Tibial nerve (tissue), 4 donors: ENCODE data around the gene CACNB3.

ENCODE experiments used
- EP300 ChIP-seq, 2 donors: sonication (generic); formaldehyde crosslinking; IDR thresholded peaks; one replicate each; pipeline ENCODE4 v1.6.1; 2017; ENCODE audit warnings: antibody characterized with exemption in 2 of 2, mild to moderate bottlenecking in 1 of 2
- POLR2A ChIP-seq, 2 donors: fragments of 450-650 bp; IDR thresholded peaks; one replicate each; pipeline ENCODE4 v1.6.1; 2017; ENCODE audit warnings: antibody characterized with exemption in 2 of 2, mild to moderate bottlenecking in 2 of 2, moderate library complexity in 2 of 2
- TF ChIP-seq, protein P1 (sequence below), 5 experiments: fragments of 200-600 bp in 3 of 5; fragments of 450-650 bp in 2 of 5; sonication (generic) in 3 of 5; IDR thresholded peaks; one replicate each; pipeline ENCODE4 v1.5.1; 2016 to 2019; ENCODE audit warnings: antibody characterized with exemption in 5 of 5, mild to moderate bottlenecking in 3 of 5, moderate library complexity in 2 of 5

DNA sequence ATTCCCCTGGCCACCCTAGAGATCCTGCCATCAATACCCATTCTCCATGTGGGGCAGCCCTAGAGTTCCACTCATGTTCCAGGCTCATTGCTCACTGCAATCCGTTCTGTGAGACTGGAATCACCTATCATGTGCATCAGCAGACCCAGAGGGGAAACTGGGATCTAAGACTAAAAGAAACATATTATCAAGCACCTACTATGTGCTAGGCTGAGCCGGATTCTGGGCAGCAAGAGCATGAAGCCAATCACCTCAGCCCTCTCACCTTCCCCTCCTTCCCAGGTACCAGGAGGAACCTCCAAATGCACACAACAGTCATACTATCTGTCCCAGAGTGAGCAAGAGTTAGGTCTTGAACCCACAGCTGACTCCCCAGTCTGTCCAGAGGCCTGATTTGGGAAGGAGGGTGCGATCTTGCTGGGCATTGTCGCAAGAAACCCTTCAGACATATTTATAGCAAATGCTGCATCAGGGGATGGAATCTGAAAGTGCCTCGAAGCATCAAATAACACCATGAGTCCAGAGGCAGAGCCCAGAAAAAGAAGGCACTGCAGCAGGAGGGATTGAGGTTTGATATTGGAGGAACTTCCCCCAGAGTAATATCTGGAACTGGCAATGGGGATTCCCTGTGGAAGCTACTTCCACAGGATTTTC lies 6.7 kb upstream of the CACNB3 start:
- TF ChIP-seq, protein P1, sequence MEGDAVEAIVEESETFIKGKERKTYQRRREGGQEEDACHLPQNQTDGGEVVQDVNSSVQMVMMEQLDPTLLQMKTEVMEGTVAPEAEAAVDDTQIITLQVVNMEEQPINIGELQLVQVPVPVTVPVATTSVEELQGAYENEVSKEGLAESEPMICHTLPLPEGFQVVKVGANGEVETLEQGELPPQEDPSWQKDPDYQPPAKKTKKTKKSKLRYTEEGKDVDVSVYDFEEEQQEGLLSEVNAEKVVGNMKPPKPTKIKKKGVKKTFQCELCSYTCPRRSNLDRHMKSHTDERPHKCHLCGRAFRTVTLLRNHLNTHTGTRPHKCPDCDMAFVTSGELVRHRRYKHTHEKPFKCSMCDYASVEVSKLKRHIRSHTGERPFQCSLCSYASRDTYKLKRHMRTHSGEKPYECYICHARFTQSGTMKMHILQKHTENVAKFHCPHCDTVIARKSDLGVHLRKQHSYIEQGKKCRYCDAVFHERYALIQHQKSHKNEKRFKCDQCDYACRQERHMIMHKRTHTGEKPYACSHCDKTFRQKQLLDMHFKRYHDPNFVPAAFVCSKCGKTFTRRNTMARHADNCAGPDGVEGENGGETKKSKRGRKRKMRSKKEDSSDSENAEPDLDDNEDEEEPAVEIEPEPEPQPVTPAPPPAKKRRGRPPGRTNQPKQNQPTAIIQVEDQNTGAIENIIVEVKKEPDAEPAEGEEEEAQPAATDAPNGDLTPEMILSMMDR (IDR thresholded peaks at IDR 0.05) = no peak
- TF ChIP-seq POLR2A (IDR thresholded peaks at IDR 0.05) (no peak), EP300 (IDR thresholded peaks at IDR 0.05) (no peak)
